ENCODE measurements around the gene TMEM248.

- TF ChIP-seq CTCF (IDR thresholded peaks at IDR 0.05) (no peak), POLR2A (IDR thresholded peaks at IDR 0.05) (no peak)
Measured at GRCh38 chr7:66919704-66920103, 1.3 kb upstream of the TMEM248 start.

Measured in lower leg skin (tissue), 3 donors.